ENCODE data around the gene PLA2G4F. TPM values are rescaled to one million over a fixed set of nuclear protein-coding genes. Genes with fewer than 3 reads are reported as not detected.

PLA2G4F gene
- polyA plus RNA-seq, 1 donor, result not detected

GRCh38 chr15:42131826-42132806 lies 24.3 kb downstream of the PLA2G4F start:
- no peak for DNase-seq (ENCODE audit: low read depth)

- DNase-seq (ENCODE audit: low read depth), result no peak
Observed at GRCh38 chr15:42131006-42131405, 25.4 kb downstream of the PLA2G4F start.

- no peak for DNase-seq (ENCODE audit: low read depth)
Observed at GRCh38 chr15:42130246-42130986, 26.0 kb downstream of the PLA2G4F start.

- DNase-seq (ENCODE audit: low read depth), result no peak
Observed at GRCh38 chr15:42129364-42129763, 27.1 kb downstream of the PLA2G4F start.

- no peak for DNase-seq (ENCODE audit: low read depth)
Observed at GRCh38 chr15:42128476-42128875, 28.0 kb downstream of the PLA2G4F start.

GRCh38 chr15:42123546-42123945 lies 32.9 kb downstream of the PLA2G4F start:
- DNase-seq (ENCODE audit: low read depth), result no peak

GRCh38 chr15:42121682-42122081 lies 34.8 kb downstream of the PLA2G4F start:
- no peak for DNase-seq (ENCODE audit: low read depth)

- DNase-seq (ENCODE audit: low read depth), result no peak
Observed at GRCh38 chr15:42121021-42121420, 35.4 kb downstream of the PLA2G4F start.

- no peak for DNase-seq (ENCODE audit: low read depth)
Observed at GRCh38 chr15:42120285-42120684, 36.2 kb downstream of the PLA2G4F start.

GRCh38 chr15:42119446-42119760 lies 37.0 kb downstream of the PLA2G4F start:
- no peak for DNase-seq (ENCODE audit: low read depth)

GRCh38 chr15:42118650-42119445 lies 37.6 kb downstream of the PLA2G4F start:
- DNase-seq (ENCODE audit: low read depth), result peak; percentile 8

GRCh38 chr15:42111924-42112323 lies 44.5 kb downstream of the PLA2G4F start:
- no peak for DNase-seq (ENCODE audit: low read depth)

- no peak for DNase-seq (ENCODE audit: low read depth)
Observed at GRCh38 chr15:42110367-42110766, 46.1 kb downstream of the PLA2G4F start.

GRCh38 chr15:42108806-42109205 lies 47.6 kb downstream of the PLA2G4F start:
- DNase-seq (ENCODE audit: low read depth), result no peak

- DNase-seq (ENCODE audit: low read depth), result no peak
Observed at GRCh38 chr15:42108189-42108588, 48.2 kb downstream of the PLA2G4F start.

- DNase-seq (ENCODE audit: low read depth), result no peak
Observed at GRCh38 chr15:42107473-42107872, 49.0 kb downstream of the PLA2G4F start.

GRCh38 chr15:42106288-42106687 lies 50.1 kb downstream of the PLA2G4F start:
- DNase-seq (ENCODE audit: low read depth), result no peak

GRCh38 chr15:42104095-42104891 lies 52.1 kb downstream of the PLA2G4F start:
- DNase-seq (ENCODE audit: low read depth), result no peak

- DNase-seq (ENCODE audit: low read depth), result no peak
Observed at GRCh38 chr15:42102646-42103235, 53.7 kb downstream of the PLA2G4F start.

GRCh38 chr15:42101861-42102260 lies 54.6 kb downstream of the PLA2G4F start:
- no peak for DNase-seq (ENCODE audit: low read depth)
